Activated effector memory CD4-positive, alpha-beta T cell treated with Interleukin-2 at 50 U/mL for 16 hours (primary cell): Measurements from ENCODE around the gene S100A12.
"Not testable (repeated sequence)": the region's sequence is repeated elsewhere in the genome, so short reads cannot be mapped to it uniquely, and the experiment has no call there.

Source experiments
- DNase-seq: peaks from one replicate; pipeline ENCODE4 v3.0.0-alpha.2; 2020

Gene S100A12

DNA sequence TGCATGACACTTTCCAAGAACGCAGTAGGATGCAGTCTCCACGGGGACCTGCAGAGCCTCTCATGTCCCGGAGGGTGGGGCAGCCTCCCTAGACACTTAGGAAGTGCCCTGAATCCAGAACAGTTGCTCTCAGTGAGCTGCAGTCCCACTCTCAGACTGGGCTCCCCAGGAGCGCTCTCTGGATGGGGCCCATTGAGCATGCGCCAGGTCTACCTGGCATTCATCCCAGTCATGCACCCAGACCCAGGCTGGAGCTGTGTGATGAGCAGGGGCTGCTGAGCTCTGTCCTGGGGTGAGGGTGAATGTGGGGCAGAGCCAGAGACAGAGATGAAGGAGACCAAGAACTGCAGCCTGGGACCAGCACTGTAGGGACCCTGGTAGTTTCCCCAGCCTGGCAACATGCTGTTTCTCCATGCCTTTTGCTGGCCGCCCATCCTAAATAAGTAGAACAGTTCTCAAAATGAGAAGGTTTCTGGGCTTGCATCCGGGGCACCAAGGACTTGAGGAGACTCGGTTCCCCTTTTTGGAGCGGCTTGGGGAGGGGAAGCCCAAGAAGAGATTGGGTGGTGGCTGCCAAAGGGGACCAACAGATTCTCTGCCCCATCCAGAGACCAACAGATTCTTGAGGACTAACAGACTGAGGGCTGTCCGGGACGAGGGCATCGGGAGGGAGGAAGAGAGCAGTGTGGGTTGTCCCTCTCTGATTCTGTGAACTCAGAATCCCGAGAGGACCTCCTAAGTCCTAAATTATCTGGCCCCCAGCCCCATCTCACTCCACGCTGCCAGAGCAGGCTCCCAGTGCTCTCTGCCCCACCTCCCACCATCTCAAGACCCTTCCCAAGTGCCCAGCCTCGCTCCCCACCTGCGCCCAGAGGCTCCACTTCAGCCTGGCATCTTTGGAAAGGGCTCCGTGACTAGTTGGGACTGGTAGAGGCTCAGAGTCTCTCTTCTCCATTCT is 25.8 kb downstream of the S100A12 start:
- DNase-seq: no peak

- no peak for DNase-seq
Observed at GRCh38 chr1:153348511-153349362, 26.7 kb downstream of the S100A12 start, which contains the start of gene PGLYRP4. PGLYRP4 (minus strand) TSS chr1:153348841; CDS start chr1:153347932, 909 bp downstream.

GRCh38 chr1:153347856-153348255 is 27.6 kb downstream of the S100A12 start:
- DNase-seq: no peak

DNA sequence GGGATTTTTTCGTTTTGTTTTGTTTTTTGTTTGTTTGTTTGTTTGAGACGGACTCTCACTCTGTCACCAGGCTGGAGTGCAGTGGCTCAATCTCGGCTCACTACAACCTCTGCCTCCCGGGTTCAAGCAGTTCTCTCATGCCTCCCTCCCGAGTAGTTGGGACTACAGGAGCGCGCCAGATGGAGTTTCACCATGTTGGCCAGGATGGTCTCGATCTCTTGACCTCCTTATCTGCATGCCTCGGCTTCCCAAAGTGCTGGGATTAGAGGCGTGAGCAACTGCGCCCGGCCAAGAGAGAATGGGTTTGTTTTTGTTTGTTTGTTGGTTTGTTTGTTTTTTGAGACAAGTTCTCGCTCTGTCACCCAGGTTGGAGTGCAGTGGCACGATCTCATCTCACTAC is 28.4 kb downstream of the S100A12 start:
- not testable (repeated sequence) for DNase-seq

DNA sequence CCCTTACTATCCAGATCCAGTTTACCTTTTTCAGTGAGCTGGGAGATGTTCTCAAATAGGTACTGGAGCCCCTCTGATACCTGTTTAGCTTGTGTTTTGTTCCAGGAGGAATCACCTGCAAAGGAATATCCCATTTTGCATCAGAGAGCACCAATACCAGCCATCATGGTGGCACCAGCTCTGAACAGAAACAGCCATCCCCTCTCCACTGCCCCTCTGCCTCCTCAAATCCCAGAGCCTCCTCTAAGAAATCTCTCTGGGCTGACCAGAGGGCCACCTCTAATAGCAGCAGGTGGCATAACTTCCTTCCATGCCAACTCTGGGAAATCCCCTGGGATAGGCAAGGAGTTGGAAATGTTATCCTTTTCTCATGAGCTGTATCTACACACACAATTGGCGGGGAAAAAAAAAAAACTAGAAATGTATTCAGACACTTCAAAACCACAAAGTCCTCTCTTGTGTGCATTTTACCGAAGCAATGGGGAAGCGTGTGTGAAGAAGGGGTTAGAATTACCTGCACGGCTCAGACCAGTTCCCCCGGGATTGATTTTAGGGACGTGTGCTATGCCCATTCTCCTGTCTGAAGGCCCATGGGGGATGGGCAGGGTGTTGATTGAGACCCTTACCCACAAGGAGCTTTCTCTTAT is 29.2 kb downstream of the S100A12 start:
- no peak for DNase-seq

- no peak for DNase-seq
Observed at GRCh38 chr1:153345187-153346076, 30.0 kb downstream of the S100A12 start.

DNA sequence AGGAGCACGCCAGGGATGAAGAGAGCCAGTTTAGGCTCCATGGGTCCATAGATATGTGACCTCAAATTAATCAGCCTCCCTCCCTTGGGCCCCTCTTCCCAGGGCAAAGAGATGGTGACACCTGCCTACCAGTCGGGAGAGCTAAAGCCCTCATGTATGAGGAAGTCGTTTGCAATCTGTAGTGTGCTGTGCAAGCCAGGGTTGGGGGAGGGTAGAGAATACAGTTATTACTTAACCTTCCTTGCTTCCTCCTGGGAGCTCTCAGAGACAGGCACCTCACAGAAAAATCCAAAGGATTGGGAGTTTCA is 30.7 kb downstream of the S100A12 start:
- DNase-seq: no peak

GRCh38 chr1:153343811-153344717 is 31.4 kb downstream of the S100A12 start:
- DNase-seq: no peak

GRCh38 chr1:153343040-153343681 is 32.3 kb downstream of the S100A12 start:
- no peak for DNase-seq

- DNase-seq: no peak
Observed at GRCh38 chr1:153342178-153342577, 33.2 kb downstream of the S100A12 start.

DNA sequence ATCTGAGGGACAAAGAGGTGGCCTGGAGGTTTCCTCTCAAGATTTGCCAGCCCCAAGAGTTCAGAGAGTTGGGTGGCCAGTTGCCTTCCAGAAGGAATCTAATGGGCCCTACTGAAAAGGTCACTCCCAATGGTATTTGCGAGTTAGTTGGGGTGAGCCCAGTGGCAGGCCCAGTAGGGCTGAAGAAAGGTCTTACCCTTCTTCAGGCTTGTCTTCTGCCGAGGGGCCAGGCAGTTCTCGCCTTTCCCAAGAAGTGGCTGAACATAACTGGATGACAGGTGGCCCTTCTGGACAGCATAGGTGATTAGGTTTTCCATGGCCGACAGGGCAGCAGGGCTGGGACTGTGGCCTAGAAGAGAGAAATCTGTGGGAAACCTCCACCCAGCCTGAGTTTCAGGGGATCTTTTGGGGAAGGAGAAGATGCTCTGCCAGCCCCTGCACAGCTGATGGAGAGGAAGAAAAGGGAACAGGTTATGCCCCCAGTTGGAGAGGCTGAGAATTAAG is 33.9 kb downstream of the S100A12 start:
- no peak for DNase-seq

DNA sequence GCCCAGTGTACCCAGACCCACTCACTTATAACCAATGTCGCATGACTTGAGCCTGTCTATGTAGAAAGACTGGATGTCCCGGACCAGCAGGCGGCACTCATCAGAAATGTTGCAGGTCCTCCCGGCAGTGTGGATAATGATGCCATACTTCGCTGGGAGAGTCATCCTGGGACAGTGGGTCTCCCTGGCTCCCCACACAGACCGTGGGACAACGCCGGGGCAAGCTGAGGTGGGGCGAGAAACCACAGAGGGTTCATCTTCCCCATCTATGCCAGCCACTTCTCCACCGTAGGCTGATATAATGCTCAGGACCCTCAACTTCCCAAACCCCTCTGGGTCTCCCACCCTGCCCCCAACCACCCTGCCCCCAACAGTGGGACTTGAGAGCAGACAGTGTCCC is 35.1 kb downstream of the S100A12 start:
- DNase-seq: no peak

DNA sequence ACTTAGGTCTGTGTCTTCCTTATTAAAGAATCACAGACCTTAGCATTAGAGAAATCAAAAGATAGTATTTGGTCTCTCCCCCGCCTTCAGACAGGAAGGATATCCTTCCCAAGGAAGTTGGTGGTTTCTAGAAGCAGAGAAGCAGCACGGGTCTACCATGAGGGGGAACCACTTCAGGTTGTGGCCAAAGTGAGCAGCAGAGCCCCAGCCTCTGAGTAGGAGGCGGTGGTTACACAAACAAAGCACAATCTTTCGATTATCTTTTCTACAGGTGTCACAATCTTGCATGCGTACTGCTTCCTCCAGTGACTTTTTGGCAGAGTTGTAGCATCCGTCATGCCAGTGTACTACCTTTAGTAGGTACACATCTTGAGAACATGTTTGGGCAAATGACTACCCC is 35.6 kb downstream of the S100A12 start:
- no peak for DNase-seq

- no peak for DNase-seq
Observed at GRCh38 chr1:153337980-153338853, 37.2 kb downstream of the S100A12 start.

DNA sequence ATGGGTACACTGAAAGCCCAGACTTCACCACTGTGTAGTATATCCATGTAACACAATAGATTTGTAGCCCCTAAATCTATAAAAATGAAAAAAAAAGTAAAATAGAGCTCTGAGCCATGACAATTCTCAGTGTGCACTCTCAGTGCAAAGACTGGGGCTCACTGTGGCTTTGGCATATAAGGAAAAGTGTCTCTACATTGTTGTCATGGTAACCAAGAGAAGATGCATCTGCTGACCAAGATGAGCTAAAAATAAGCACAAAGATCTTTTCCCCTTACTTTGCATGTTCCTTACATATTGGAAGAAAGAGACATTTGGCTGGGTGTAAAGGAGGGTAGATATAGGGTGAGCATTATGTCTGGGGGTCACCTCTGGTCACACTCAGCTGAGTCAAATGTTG is 38.8 kb downstream of the S100A12 start:
- DNase-seq: no peak

DNA sequence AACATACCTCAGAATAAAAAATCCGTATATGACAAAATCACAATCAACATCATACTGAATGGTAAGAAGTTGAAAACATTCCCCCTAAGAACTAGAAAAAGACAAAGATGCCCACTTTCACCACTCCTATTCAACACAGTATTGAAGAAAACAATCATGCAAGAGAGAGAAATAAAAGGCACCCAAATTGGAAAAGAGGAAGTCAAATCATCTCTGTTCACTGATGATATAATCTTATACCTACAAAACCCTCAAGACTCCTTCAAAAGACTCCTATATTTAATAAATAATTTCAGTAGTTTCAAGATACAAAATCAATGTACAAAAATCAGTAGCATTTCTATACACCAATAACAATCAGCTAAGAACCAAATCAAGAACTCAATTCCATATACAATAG is 41.5 kb downstream of the S100A12 start:
- no peak for DNase-seq

DNA sequence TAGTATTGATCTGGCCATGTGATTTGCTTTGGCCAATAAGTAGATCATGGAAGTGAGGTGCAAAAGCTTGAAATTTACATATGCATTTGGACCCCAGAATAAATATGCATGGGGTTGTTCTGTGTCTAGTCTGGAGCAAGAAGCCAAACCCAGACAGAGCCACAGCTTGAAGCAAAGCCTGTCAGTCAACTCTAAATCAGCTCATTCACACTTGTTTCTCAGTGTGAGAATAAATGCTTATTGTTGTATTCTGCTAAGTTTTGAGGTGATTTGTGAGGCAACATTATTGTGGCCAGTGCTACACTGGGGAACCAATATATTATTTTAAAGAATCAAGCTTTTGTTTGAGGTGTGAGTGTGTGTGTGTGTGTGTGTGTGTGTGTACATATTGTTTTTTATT is 50.5 kb downstream of the S100A12 start:
- no peak for DNase-seq
